IPS-20b (cell line): ENCODE measurements around the gene ACOXL.

Experiments
- H3K27ac ChIP-seq: one replicate; pipeline ENCODE4 v1.5.1; 2013; ENCODE audit warnings: low read length
- H3K27me3 ChIP-seq: 2 replicates; pipeline ENCODE4 v1.6.1; 2013; ENCODE audit warnings: mild to moderate bottlenecking, low read length, inconsistent platforms; ENCODE audit not compliant: insufficient read depth
- H3K36me3 ChIP-seq: 2 replicates; pipeline ENCODE4 v1.6.1; 2013; ENCODE audit warnings: low read depth, mild to moderate bottlenecking, inconsistent platforms, low read length, moderate library complexity; ENCODE audit not compliant: insufficient read depth
- H3K4me1 ChIP-seq: 2 replicates; pipeline ENCODE4 v1.6.1; 2013; ENCODE audit warnings: mild to moderate bottlenecking, control low read depth, inconsistent platforms, low read length, moderate library complexity; ENCODE audit not compliant: insufficient read depth
- H3K4me3 ChIP-seq: 2 replicates; pipeline ENCODE4 v1.5.1; 2013; ENCODE audit warnings: mild to moderate bottlenecking, low read length, inconsistent platforms
- H3K9ac ChIP-seq: 2 replicates; pipeline ENCODE4 v1.6.1; 2013; ENCODE audit warnings: low read depth, mild to moderate bottlenecking, inconsistent platforms, low read length, moderate library complexity
- H3K9me3 ChIP-seq: 2 replicates; pipeline ENCODE4 v1.6.1; 2013; ENCODE audit warnings: mild to moderate bottlenecking, low read depth, low read length, inconsistent platforms; ENCODE audit not compliant: insufficient read depth

The ACOXL gene

GRCh38 chr2:110837446-110838409 is 105.4 kb downstream of the ACOXL start:
- Histone ChIP-seq H3K36me3 (no peaks in the 10 kb centered on the region), H3K4me1 (peaks cover 59% of the 10 kb centered on the region), H3K9ac (peak overlapping the region; percentile 13; the same call in 1 of the 2 replicates), H3K27me3 (no peaks in the 10 kb centered on the region), H3K9me3 (no peaks in the 10 kb centered on the region), H3K4me3 (peak overlapping the region; percentile 13; the same call in 1 of the 2 replicates), H3K27ac (no peak overlapping the region)

DNA sequence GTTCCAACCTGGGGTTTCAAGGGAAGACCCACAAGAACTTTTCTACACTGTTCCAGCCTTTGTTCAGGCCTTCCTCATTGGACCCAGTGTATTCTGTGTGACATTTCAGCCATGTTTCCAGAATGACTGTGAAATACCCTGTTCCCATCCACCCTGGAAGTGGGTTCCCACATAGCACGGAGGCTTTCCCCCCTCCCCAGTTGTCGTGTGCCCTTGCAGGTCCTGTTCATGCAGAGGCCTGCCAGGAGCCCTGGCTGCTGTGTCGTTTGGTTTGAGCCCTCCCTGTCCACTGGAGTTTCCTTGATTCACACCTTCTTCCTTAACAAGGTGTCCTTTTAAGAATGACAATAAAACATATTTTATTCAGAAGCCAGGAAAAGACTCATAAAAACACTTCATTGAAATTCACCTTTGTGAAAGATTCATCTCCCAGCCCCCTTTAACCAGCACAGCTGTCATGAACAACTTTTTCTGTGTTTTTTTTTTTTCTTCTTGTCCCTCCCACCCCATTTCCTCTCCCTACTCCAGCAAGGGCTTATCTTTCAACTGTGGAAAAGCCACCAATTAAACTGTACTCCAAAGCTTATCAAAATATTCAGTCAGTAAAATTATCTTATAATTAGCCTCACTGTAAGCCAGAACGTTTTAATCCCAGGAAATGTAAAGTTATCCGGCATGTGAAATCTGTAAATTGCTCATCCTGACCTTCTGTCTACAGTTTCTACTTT is 106.4 kb downstream of the ACOXL start:
- no peaks in the 10 kb centered on the region for H3K27me3 ChIP-seq
- H3K9ac ChIP-seq: no peak overlapping the region
- H3K36me3 ChIP-seq: no peaks in the 10 kb centered on the region
- H3K27ac ChIP-seq: no peak overlapping the region
- H3K4me1 ChIP-seq: peaks cover 55% of the 10 kb centered on the region
- no peak overlapping the region for H3K4me3 ChIP-seq
- no peaks in the 10 kb centered on the region for H3K9me3 ChIP-seq

- H3K36me3 ChIP-seq: no peaks in the 10 kb centered on the region
- peaks cover 38% of the 10 kb centered on the region for H3K4me1 ChIP-seq
- H3K4me3 ChIP-seq: no peak overlapping the region
- H3K27me3 ChIP-seq: no peaks in the 10 kb centered on the region
- no peak overlapping the region for H3K9ac ChIP-seq
- no peak overlapping the region for H3K27ac ChIP-seq
- no peaks in the 10 kb centered on the region for H3K9me3 ChIP-seq
Measured at GRCh38 chr2:110840508-110840907, 108.1 kb downstream of the ACOXL start.

GRCh38 chr2:110842048-110842447 is 109.7 kb downstream of the ACOXL start:
- Histone ChIP-seq H3K9ac (no peak overlapping the region), H3K4me1 (peaks cover 26% of the 10 kb centered on the region), H3K36me3 (no peaks in the 10 kb centered on the region), H3K4me3 (no peak overlapping the region), H3K9me3 (no peaks in the 10 kb centered on the region), H3K27ac (no peak overlapping the region), H3K27me3 (no peaks in the 10 kb centered on the region)

DNA sequence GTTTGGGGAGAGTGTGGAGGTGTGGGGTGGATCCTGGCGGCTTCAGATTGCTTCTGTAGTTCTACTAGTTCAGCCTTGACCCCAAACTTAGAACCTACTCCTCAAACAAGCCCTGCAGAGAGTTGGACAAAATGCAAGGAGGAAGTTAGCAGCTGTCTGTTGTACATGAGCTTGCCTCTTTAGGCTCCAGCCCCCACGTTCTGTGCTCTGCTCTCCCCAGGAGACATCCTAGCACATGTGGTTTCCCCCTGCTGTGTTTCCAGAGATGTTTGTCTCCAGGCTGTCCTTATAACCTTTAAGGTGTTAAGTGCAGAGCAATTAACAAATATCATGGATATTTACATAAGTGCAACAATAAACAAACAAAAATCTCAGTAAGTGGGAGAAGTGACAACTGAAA is 111.1 kb downstream of the ACOXL start:
- H3K9ac ChIP-seq: no peak overlapping the region
- no peaks in the 10 kb centered on the region for H3K36me3 ChIP-seq
- peaks cover 12% of the 10 kb centered on the region for H3K4me1 ChIP-seq
- no peaks in the 10 kb centered on the region for H3K27me3 ChIP-seq
- no peak overlapping the region for H3K4me3 ChIP-seq
- no peaks in the 10 kb centered on the region for H3K9me3 ChIP-seq
- H3K27ac ChIP-seq: no peak overlapping the region

- Histone ChIP-seq H3K27me3 (no peaks in the 10 kb centered on the region), H3K4me1 (peaks cover 7% of the 10 kb centered on the region; the same call in 1 of the 2 replicates), H3K27ac (no peak overlapping the region), H3K36me3 (no peaks in the 10 kb centered on the region), H3K9ac (no peak overlapping the region), H3K4me3 (no peak overlapping the region), H3K9me3 (no peaks in the 10 kb centered on the region)
Measured at GRCh38 chr2:110843959-110844510, 111.7 kb downstream of the ACOXL start.

DNA sequence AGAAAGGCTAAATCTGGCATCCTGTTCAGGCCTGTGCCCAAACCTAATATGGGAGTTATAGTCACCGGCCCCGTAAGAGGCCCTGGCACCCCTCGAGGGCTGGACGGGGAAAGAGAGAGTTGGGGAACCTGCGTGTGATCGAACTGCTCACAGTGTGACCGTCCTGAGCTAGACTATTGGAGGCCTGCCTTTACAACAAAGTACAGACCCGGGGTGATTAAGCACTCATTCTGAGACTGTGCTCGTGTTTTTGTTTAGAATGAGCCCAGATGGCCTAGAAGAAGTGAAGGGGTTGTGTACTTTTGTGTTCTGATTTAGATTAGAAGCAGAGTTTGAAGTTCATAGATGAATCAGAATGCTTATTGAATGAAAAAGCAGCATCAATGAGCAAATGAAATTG is 115.3 kb downstream of the ACOXL start:
- no peak overlapping the region for H3K9ac ChIP-seq
- peaks cover 6% of the 10 kb centered on the region; the same call in 1 of the 2 replicates for H3K4me1 ChIP-seq
- H3K27me3 ChIP-seq: no peaks in the 10 kb centered on the region
- no peak overlapping the region for H3K27ac ChIP-seq
- no peak overlapping the region for H3K4me3 ChIP-seq
- no peaks in the 10 kb centered on the region for H3K9me3 ChIP-seq
- H3K36me3 ChIP-seq: no peaks in the 10 kb centered on the region

DNA sequence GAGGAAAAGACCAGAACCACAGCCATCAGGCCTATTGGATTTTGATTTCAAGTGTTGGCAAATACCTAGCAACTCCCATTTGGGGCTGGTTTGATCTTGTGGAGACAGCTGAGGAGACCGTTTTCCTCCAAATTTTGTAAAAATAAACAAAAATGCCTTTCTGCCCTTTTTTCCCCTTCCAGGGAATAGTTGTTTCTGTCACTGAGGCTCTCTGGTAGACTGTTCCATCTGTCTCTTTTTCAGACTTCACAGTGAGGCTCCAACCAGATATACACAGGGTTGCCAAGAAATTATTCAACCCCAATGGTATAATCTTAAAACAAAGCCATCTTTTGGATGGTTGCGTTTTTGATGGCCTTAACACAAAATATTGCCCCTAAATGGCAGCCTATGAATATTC is 115.7 kb downstream of the ACOXL start:
- H3K4me1 ChIP-seq: peaks cover 6% of the 10 kb centered on the region; the same call in 1 of the 2 replicates
- no peaks in the 10 kb centered on the region for H3K9me3 ChIP-seq
- no peak overlapping the region for H3K4me3 ChIP-seq
- H3K36me3 ChIP-seq: no peaks in the 10 kb centered on the region
- no peak overlapping the region for H3K9ac ChIP-seq
- H3K27ac ChIP-seq: no peak overlapping the region
- no peaks in the 10 kb centered on the region for H3K27me3 ChIP-seq

- Histone ChIP-seq H3K27ac (no peak overlapping the region), H3K9ac (no peak overlapping the region), H3K4me1 (peaks cover 2% of the 10 kb centered on the region; the same call in 1 of the 2 replicates), H3K4me3 (no peak overlapping the region), H3K27me3 (no peaks in the 10 kb centered on the region), H3K36me3 (no peaks in the 10 kb centered on the region), H3K9me3 (no peaks in the 10 kb centered on the region)
Measured at GRCh38 chr2:110848519-110849030, 116.2 kb downstream of the ACOXL start.

DNA sequence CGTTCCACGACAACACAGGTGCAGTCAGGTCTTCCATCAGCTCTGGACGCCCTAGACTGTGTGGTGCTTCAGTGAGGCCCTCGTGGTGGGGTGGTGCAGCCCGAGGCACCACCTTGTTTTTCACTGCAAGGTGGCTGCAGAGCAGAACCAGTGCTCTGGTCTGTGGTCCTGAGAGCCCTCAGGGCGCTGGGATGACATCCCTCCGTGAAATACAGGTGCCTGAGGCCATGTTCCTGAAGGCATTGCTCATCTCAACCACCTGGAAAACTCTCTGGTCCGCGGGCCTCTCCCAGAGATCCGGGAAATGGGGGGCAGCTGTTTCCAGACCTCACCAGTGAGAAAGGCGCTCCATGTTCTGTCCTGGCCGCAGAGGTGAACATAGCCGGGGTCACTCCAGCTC is 119.2 kb downstream of the ACOXL start:
- H3K36me3 ChIP-seq: no peaks in the 10 kb centered on the region
- no peaks in the 10 kb centered on the region; the same call in 1 of the 2 replicates for H3K4me1 ChIP-seq
- no peak overlapping the region for H3K27ac ChIP-seq
- no peaks in the 10 kb centered on the region for H3K27me3 ChIP-seq
- no peaks in the 10 kb centered on the region; the same call in 1 of the 2 replicates for H3K9me3 ChIP-seq
- no peak overlapping the region for H3K9ac ChIP-seq
- no peak overlapping the region for H3K4me3 ChIP-seq

- H3K9me3 ChIP-seq: no peaks in the 10 kb centered on the region; the same call in 1 of the 2 replicates
- H3K4me1 ChIP-seq: no peaks in the 10 kb centered on the region; the same call in 1 of the 2 replicates
- no peak overlapping the region for H3K4me3 ChIP-seq
- no peak overlapping the region for H3K9ac ChIP-seq
- H3K27me3 ChIP-seq: no peaks in the 10 kb centered on the region
- H3K27ac ChIP-seq: no peak overlapping the region
- no peaks in the 10 kb centered on the region for H3K36me3 ChIP-seq
Measured at GRCh38 chr2:110852051-110852450, 119.7 kb downstream of the ACOXL start.
